Tongue (tissue), 1 donor: ENCODE data around the gene ZNF254. TPM values are rescaled to one million over a fixed set of nuclear protein-coding genes. Genes with fewer than 3 reads are reported as not detected.

Source experiments
- total RNA-seq: library from RNA; depleted of rRNA; stranded (reverse); fragments of >200 nt; gene quantifications from one replicate; pipeline ENCODE4 v1.2.3, GENCODE V29; 2014

ZNF254 gene
- total RNA-seq, 1 donor from 2014 or later: 36.8 TPM

Other genes with a start within 250 kb of the ZNF254 start
- gene ZNF726, start 172.3 kb upstream of the ZNF254 start, total RNA-seq: 9.3 TPM